ENCODE data around the gene DENND1B.

DENND1B gene

GRCh38 chr1:197775282-197776262 lies at the start of gene DENND1B:
Gene DENND1B, minus strand, starts transcription at chr1:197775480. Its CDS starts 325 bp downstream, at chr1:197775155.
- DNase-seq (ENCODE audit: low read depth), result peak; percentile 49

GRCh38 chr1:197814306-197814705 lies 39.0 kb upstream of the DENND1B start:
- no peak for DNase-seq (ENCODE audit: low read depth)

GRCh38 chr1:197813741-197814140 lies 38.5 kb upstream of the DENND1B start:
- no peak for DNase-seq (ENCODE audit: low read depth)

GRCh38 chr1:197811769-197812168 lies 36.5 kb upstream of the DENND1B start:
- no peak for DNase-seq (ENCODE audit: low read depth)

GRCh38 chr1:197810812-197811211 lies 35.5 kb upstream of the DENND1B start:
- no peak for DNase-seq (ENCODE audit: low read depth)

- no peak for DNase-seq (ENCODE audit: low read depth)
These were observed 33.6 kb upstream of the DENND1B start for GRCh38 chr1:197808880-197809279.

- DNase-seq (ENCODE audit: low read depth), result no peak
These were observed 32.6 kb upstream of the DENND1B start for GRCh38 chr1:197807739-197808453.

GRCh38 chr1:197807216-197807615 lies 31.9 kb upstream of the DENND1B start:
- DNase-seq (ENCODE audit: low read depth), result no peak

- no peak for DNase-seq (ENCODE audit: low read depth)
These were observed 31.4 kb upstream of the DENND1B start for GRCh38 chr1:197806718-197807117.

- no peak for DNase-seq (ENCODE audit: low read depth)
These were observed 26.4 kb upstream of the DENND1B start for GRCh38 chr1:197801684-197802083.

- no peak for DNase-seq (ENCODE audit: low read depth)
These were observed 25.8 kb upstream of the DENND1B start for GRCh38 chr1:197801111-197801482.

GRCh38 chr1:197800379-197801110 lies 25.3 kb upstream of the DENND1B start:
- DNase-seq (ENCODE audit: low read depth), result no peak

- DNase-seq (ENCODE audit: low read depth), result no peak
These were observed 24.0 kb upstream of the DENND1B start for GRCh38 chr1:197799271-197799670.

- no peak for DNase-seq (ENCODE audit: low read depth)
These were observed 23.2 kb upstream of the DENND1B start for GRCh38 chr1:197798492-197798891.

GRCh38 chr1:197797010-197797409 lies 21.7 kb upstream of the DENND1B start:
- no peak for DNase-seq (ENCODE audit: low read depth)

GRCh38 chr1:197788741-197789739 lies 13.8 kb upstream of the DENND1B start:
- no peak for DNase-seq (ENCODE audit: low read depth)

GRCh38 chr1:197787623-197788536 lies 12.6 kb upstream of the DENND1B start:
- DNase-seq (ENCODE audit: low read depth), result no peak

- no peak for DNase-seq (ENCODE audit: low read depth)
These were observed 11.8 kb upstream of the DENND1B start for GRCh38 chr1:197787056-197787455.

- DNase-seq (ENCODE audit: low read depth), result no peak
These were observed 11.0 kb upstream of the DENND1B start for GRCh38 chr1:197786280-197786679.

- no peak for DNase-seq (ENCODE audit: low read depth)
These were observed 8.2 kb upstream of the DENND1B start for GRCh38 chr1:197783510-197783948.

Data from stimulated activated CD8-positive, alpha-beta memory T cell treated with anti-CD3 and anti-CD28 coated beads, Interleukin-7, amount 100 ng/mL, for 24 hours (primary cell).